ENCODE measurements around the gene LRRFIP1. TPM values are rescaled to one million over a fixed set of nuclear protein-coding genes. Genes with fewer than 3 reads are reported as not detected.
"Not testable (repeated sequence)": the region's sequence is repeated elsewhere in the genome, so short reads cannot be mapped to it uniquely, and the experiment has no call there.

Gene LRRFIP1
- total RNA-seq, 1 experiment from 2014 or later: 73.3 TPM

DNA sequence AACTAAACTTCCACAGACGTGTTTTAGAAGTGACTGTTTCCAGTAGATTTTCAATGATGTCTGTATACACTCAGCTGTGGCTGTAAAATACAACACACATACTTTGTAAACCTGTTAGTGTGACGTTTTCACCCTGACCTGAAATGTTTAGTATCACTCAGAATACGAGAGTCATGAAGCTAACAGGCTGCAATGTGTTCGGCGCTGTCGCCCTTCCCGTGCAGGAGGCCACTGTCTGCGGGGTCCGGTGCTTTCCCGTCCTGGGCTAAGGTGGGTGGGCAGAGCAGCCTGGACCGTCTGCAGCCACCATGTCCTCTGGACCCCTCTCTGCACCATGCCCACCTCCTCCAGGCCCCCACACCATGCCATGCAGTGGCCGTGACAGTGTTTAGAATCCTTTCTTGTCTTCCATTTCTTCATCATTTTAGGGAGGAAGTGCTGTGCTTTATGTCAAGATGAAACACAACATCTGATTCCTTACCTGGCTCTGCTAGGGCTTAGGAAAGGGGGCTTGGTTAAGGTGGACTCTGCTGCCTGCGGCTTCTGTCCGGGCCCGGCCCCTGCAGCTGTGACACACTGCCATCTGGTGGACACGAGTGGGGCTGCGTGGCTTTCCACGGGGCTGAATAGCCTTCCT lies 117.3 kb downstream of the LRRFIP1 start:
- no peak for DNase-seq (ENCODE audit: low spot score)

DNA sequence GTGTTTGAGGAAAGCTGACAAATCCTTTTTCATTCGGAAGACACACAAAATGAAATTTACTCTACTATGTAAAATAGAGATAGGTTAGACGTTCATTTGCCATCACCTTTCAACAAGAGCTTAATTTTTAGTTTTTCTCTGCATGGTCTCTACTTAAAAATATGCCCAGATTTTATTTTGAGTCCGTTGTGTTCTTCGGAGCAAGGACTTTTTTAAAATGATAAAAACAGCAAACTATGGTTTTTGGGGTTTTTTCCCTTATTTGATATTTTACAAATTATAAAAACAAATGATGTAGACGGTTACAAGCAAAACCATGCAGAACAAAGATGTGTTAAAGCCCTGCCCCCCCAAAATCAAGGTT lies 117.8 kb downstream of the LRRFIP1 start:
- no peak for DNase-seq (ENCODE audit: low spot score)

DNA sequence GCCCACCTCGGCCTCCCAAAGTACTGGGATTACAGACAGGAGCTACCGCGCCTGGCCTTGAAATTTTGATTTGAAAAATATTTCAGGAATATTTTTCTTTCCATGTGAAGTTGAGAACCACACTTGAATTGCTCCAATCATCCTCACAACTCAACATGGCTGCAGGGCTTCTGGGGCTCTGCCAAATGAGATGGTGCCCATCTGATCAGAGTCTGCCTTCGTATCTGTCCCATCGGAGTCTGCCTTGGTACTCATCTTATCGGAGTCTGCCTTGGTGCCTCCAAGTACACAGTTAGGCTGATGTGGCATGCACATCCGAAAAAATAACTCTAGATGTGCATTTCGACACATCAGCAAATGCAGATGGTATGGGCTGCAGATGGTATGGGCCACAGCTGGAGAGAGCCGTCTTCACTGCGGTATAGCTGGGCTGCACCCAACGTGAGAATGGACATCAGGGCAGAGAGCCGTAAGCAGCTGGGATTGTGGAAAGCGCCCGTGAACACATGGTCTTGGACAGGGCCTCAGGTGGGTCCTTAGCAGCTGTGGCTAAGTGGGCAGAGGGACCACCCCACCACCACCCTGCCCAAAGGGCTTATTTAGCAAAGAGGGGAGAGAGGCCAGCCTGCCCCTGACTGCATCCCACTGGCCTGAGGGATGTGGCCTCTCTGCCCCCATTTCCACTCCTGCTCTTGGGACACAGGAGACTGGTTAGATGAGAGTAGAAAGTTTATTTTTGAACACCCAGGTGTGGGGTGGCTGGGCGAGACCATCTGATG lies 119.1 kb downstream of the LRRFIP1 start:
- no peak for DNase-seq (ENCODE audit: low spot score)

DNA sequence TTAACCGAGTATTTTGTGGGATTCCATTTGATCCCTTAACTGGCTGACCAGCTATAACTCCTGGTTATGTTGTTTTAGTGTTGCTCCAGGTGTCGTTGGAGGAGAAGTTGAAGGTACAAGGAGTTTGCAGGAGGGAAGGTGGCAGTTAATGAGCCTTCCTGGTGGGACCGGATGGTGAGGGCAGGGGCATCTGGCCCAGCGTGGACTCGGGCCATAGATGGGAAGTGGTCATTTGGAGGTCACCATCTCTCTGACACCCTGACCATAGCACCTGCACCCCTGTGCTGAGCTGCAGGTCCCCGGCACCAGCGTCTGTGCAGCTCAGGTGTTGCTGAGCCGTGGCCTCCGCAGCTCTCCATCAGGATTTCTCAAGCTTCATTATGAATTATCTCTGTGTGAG lies 119.8 kb downstream of the LRRFIP1 start:
- DNase-seq (ENCODE audit: low spot score): no peak

DNA sequence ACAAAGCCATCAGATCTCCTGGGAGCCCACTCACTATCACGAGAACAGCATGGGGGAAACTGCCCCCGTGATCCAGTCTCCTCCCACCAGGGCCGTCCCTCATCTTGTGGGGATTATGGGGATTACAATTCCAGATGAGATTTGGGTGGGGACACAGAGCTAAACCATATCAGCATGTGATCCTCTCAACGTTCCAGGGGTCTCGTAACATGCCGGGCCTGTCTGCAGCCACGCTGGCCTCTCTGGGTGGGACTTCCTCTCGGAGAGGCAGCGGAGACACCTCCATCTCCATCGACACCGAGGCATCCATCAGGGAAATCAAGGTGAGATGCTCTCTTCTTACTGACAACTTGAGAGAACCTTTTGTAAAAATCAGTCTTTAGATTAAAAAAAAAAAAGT lies 121.6 kb downstream of the LRRFIP1 start:
- no peak for DNase-seq (ENCODE audit: low spot score)

DNA sequence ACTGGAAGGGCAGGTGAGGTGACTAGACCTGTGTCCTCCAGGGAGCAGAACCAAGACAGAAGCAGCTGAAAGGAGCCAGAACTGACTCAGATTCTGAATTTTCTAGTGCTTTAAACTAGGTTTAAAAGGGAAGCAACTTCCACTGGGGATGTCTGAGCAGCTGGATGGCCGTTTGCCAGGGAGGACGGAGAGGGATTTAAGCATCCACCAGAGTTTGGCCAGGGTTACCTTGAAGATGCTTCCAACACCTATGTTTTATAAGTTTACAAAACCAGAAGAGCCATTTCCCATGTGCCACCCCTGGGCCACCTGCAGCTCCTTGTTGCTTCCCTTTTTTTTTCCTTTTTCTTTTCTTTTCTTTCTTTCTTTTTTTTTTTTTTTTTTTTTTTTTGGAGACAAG lies 122.6 kb downstream of the LRRFIP1 start:
- DNase-seq (ENCODE audit: low spot score): no peak

DNA sequence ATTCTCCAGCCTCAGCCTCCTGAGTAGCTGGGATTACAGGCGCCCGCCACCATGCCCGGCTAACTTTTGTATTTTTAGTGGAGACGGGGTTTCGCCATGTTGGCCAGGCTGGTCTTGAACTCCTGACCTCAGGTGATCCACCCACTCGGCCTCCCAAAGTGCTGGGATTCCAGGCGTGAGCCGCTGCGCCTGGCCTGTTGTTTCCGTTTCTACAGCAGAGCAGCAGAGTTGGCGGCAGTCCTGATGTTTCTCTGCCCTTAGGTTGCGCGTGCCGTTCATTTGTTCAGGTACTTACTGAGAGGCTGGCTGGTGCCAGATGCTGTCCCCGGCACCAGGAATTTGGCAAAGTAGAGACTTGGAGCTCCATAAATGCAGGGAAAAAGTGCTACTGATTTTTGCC lies 123.1 kb downstream of the LRRFIP1 start:
- not testable (repeated sequence) for DNase-seq (ENCODE audit: low spot score)

DNA sequence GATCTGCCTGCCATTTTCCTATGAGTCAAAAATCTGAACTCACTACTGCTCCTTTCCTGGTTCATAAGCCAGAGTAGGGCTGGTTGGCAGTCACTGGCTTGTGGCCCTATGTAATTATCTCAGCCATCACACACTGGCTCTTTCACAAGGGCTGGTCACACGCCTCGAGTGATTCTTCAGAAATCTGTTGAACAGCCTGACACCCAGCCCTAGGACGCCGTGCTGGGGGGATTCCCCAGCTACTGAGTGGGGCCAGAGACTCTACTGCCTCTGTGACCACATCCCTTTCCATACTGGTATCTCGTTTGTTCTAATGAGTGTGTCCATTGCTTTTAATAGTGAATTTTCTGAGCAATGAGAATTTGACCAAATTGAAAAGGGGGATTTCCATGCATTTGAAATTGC lies 125.4 kb downstream of the LRRFIP1 start:
- DNase-seq (ENCODE audit: low spot score): peak; percentile 22

DNA sequence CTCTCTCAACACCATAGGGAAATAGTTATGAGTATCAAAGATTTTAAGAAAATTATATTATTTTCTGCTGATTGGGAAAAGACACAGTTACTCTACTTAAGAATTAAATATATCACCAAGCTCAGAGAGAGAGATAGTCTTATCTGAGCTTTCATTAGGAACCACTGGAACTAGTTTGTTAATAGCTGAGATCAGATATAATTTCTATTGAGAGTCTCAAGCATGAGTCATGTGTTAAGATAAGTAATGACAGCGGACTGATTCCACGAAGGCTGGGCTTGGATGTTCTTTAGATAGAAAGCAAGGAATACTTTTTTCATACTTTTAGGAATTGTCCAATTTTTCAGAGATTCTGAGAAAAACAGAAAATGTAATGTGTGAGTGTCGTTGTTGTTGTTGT lies 126.8 kb downstream of the LRRFIP1 start:
- DNase-seq (ENCODE audit: low spot score): no peak

DNA sequence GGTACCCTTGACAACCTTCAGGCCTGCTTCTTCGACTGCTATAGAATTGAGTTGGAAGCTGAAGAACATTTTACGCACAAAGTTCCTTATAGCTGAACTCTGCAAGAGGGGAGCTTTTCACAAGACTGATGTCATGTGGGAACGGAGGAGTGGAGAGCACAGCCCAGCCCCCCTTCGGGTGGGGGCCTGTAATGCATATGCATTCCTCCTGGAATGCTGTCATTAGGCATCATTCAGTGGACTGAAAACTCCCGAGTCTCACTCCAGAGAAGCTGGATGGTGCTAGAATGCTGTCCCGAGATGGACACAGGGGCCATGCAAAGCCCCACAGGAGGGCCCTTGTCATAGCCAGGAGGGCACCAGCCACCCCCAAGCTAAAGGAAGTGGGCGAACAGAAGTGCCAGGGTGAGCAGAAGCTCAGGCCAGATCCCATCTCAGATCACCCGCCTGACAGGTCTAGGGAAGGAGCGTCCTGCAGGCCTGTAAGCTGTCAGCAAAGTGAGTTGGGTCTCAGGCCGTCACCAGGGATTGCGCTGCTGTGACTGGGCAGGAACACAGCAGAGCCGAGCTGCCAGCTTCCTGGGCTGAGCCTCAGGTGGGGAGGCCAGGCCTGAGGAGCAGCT lies 127.3 kb downstream of the LRRFIP1 start:
- no peak for DNase-seq (ENCODE audit: low spot score)

DNA sequence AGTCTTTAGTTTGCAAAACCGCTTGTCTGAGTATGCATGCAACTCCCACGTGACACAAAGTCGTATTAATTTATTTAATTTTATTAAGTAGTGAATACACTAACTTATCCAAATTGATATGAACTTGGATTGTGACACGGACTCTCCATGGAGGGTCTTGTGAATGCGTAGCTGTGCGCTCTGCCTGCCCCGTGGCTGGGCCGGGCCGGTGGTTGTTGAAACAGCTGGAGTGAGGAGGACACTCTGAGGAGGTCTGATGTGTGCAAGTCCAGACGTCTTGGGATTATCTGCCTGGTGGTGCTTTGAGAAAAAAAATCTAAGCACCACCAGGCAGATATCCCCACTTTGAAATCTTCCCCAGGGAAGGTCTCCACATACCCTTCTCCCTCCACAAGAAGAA lies 130.2 kb downstream of the LRRFIP1 start:
- no peak for DNase-seq (ENCODE audit: low spot score)

DNA sequence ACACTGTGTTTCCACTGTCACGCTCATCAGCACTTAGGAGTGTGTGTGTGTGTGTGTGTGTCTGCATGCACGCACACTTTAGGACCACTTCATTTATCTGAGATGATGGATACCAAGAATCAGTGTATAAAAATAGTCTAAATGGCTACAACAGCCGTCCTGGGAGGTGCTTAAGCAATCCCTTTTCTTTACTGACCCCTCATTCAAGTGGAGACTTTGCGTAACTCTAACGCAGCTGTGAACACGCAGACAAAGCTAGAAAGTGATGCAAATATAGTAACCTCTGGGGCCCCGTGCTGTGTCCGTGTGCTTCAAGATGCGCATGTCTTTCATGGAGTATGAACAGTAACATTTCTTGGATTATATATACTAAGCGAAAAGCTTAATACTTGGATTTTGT lies 130.8 kb downstream of the LRRFIP1 start:
- no peak for DNase-seq (ENCODE audit: low spot score)

DNA sequence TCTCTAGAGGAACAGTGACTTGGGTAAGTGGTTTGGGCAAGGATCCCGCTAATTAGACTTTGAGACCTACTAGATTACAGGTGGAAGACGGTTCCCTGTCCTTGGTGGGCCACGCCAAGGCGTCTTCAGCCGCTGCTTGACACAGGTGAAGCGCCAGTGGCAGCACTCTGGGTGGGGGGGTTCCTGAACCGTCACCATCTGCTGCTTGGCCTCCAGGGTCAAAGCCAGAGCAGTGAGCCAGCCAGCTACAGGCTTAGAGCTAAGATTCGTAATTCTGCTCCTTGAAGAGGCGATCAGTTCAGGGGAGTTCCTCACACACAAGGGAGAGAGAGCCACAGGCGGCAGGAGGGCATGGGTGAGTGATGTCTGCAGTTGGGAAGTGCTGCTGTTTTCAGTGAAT lies 131.8 kb downstream of the LRRFIP1 start:
- no peak for DNase-seq (ENCODE audit: low spot score)

DNA sequence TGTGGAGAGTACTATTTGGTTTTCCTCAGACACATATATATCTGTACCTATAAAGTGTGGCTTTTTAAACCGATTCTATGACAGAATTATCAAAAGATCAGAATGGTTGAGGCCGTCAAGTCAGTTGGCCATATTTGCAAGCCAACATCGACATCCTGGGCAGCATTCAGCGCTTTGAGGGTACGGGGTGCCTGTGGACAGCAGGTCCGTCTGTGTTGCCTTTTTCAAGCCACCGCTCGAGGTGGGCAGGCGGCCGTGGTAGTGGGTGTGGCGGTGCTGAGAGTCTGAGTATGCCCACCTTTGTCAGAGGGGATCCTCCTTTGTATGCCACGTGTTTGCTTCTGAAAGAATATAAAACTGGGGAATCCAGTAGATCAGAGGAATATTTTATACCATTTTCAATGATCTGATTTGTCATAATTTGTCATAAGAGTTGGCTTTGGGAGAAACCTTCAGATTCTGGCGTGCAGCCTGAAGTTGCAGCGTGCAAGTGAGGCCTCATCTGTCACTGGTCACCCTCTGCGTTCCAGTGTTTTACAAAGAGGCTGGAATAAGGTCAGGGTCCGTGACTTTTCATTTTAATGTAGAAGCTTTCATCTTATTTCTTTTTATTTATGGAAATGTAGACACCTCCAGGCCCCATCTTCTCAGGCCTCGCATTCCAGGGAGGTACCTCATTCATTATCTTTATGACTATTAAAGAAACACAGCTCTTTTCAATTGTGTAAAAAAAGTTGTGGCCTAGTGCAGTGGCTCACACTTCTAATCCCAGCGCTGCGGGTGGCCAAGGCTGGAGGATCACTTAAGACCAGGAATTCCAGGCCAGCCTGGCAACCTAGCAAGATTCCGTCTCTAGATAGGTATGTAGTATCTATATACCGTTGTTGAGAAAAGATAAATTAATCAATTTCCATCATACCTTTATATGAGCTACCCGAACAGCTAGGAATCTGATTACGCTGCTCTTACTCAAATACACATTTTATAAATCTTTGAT lies 133.4 kb downstream of the LRRFIP1 start:
- no peak for DNase-seq (ENCODE audit: low spot score)

DNA sequence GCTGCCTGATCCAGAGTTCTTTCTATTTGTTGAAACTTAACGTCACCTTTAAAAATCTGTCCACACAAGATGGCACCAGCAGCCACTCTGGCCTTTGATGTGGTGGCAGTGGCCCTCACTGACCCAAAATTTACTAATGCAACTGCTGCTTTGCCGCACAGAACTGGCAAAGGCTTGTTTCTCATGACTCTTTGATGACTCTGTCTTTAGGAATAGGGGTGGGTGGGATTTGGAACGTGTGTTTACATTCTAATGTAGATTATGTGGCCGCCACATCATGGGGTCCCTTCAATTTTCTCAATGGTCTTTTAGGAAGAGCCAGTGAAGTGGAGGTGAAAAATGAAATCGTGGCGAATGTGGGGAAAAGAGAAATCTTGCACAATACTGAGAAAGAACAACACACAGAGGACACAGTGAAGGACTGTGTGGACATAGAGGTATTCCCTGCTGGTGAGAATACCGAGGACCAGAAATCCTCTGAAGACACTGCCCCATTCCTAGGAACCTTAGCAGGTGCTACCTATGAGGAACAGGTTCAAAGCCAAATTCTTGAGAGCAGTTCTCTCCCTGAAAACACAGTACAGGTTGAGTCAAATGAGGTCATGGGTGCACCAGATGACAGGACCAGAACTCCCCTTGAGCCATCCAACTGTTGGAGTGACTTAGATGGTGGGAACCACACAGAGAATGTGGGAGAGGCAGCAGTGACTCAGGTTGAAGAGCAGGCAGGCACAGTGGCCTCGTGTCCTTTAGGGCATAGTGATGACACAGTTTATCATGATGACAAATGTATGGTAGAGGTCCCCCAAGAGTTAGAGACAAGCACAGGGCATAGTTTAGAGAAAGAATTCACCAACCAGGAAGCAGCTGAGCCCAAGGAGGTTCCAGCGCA lies 135.2 kb downstream of the LRRFIP1 start:
- DNase-seq (ENCODE audit: low spot score): not testable (repeated sequence)

DNA sequence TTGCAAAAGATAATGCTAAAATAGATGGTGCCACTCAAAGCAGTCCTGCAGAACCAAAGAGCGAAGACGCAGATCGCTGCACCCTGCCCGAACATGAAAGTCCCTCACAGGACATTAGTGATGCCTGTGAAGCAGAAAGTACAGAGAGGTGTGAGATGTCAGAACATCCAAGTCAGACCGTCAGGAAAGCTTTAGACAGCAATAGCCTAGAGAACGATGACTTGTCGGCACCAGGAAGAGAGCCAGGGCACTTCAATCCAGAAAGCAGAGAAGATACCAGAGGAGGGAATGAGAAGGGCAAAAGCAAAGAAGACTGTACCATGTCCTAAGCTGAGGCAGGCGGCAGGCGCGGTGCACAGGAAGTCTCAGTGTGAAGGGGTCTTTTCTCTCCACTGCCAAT lies 136.4 kb downstream of the LRRFIP1 start:
- no peak for DNase-seq (ENCODE audit: low spot score)

DNA sequence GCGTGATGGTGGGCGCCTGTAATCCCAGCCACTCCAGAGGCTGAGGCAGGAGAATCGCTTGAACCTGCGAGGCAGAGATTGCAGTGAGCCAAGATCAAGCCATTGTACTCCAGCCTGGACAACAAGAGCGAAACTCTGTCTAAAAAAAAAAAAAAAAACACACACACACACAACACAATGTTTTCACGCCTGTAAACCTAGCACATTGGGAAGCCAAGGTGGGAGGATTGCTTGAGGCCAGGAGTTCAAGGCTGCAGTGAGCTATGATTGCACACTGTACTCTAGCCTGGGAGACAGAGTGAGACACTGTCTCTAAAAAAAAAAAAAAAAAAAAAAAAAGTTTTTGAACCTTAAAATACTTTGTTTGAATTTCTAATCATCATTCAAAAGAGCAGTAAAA lies 137.7 kb downstream of the LRRFIP1 start:
- DNase-seq (ENCODE audit: low spot score): not testable (repeated sequence)

DNA sequence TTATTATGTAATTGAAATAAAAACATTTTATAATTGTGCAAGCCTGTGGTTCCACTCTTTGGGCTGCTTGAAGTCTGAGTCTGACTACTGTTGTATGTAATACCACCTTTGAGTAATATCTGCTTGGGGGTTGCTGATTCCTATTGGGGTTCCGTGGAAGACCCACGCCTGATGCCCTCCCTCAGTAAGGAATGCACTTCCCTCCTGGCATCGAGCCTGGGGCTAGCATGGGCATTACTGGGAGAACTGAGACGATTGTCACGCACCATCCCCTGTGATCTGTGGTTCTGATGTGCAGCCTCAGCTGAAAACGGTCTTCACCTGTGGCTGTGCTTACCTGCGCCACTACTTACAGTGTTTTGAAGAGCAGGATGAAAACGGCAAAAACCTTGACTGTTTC lies 138.5 kb downstream of the LRRFIP1 start:
- no peak for DNase-seq (ENCODE audit: low spot score)

DNA sequence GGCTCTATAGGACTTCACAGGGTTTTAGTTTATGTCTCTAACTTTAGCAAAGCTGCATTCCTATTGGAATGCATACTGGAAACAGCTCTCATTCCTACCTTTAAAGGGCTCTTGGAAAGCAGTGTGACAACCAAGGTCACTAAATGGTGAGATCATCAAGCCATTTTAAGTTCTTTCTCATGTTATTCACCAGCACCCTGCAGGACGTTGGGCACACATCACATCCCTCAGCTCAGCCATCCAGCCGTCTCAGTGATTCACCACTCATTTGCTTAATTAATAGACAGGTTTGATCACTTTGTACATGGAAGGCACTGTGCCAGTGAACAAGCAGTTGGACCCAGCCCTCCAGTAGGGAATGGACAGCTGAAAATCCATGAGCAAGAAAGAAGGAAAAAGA lies 139.0 kb downstream of the LRRFIP1 start:
- no peak for DNase-seq (ENCODE audit: low spot score)

DNA sequence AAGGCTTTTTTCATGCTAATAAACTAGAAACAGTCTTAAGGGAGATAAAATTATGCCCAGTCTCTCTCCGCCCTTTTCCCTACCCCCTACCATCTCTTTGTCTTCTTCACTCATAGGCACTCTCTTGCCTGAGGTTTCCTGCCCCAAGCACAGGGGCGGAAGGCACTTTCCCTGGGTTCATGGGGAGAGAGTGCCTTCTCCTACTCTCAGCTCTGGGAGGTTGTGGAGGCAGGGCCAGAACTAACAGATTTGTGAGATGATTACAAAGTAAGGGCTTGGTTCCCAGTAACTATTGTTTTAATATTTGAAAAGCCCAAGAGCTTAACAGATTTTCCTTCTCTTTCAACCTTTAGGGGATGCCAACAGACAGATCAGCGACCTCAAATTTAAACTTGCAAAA lies 145.1 kb downstream of the LRRFIP1 start:
- no peak for DNase-seq (ENCODE audit: low spot score)

DNA sequence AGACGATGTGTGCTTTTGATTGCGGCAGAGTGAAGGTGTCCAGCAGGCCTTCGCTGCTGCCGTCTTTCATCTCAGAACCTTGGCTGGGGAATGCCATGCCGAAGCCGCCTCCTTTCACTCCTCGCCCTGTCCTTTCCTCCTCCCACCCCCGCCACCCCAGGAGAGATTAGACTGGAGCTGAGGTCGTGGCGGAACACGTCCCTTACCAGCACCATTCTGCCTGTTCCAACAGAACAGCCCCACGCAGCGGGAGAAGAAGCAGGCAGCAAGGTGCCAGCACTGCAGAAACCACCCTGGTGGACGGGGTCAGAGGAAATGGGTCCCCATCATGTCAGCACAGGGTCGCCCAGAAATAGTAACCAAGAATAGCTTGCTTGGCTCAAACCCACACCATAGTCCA lies 146.4 kb downstream of the LRRFIP1 start:
- no peak for DNase-seq (ENCODE audit: low spot score)
